Measurements from ENCODE around the gene OR1J1.

DNA sequence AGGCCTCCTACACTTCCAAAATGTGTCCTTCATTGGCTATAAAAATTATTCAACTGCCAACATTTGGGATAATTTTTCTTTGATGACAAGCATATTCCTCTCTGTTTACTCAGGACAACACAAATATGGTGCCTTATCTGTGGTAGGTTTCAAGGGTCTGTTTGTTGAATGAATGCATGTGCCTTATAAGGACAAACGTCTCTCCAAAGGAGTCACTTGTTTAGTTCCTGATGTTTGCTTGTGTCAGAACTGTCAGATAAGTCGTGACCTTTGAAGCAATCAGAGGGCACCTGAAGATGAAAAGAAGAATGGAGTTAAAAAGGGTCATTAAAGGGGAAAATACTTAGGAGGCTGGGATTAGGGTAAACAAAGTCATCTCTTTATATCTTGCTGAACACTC, 29.2 kb upstream of the OR1J1 start:
- TF ChIP-seq, protein P1, sequence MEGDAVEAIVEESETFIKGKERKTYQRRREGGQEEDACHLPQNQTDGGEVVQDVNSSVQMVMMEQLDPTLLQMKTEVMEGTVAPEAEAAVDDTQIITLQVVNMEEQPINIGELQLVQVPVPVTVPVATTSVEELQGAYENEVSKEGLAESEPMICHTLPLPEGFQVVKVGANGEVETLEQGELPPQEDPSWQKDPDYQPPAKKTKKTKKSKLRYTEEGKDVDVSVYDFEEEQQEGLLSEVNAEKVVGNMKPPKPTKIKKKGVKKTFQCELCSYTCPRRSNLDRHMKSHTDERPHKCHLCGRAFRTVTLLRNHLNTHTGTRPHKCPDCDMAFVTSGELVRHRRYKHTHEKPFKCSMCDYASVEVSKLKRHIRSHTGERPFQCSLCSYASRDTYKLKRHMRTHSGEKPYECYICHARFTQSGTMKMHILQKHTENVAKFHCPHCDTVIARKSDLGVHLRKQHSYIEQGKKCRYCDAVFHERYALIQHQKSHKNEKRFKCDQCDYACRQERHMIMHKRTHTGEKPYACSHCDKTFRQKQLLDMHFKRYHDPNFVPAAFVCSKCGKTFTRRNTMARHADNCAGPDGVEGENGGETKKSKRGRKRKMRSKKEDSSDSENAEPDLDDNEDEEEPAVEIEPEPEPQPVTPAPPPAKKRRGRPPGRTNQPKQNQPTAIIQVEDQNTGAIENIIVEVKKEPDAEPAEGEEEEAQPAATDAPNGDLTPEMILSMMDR (IDR thresholded peaks at IDR 0.05) = no peak
- no peak for TF ChIP-seq POLR2A (IDR thresholded peaks at IDR 0.05)

All from testis (tissue), 2 donors.